Measurements from ENCODE around the gene KLHL1.

The KLHL1 gene

GRCh38 chr13:69676286-69676685 lies 432.0 kb downstream of the KLHL1 start:
- DNase-seq, result no peak

GRCh38 chr13:69660155-69660554 lies 448.1 kb downstream of the KLHL1 start:
- DNase-seq, result no peak

GRCh38 chr13:69657676-69658075 lies 450.6 kb downstream of the KLHL1 start:
- DNase-seq, result no peak

- DNase-seq, result no peak
These were observed 453.9 kb downstream of the KLHL1 start for GRCh38 chr13:69654392-69654791.

All from activated CD4-positive, alpha-beta T cell treated with anti-CD3 and anti-CD28 coated beads, Interleukin-2, amount 50 U/mL, for 4 hours (primary cell).